ENCODE results near the gene BDKRB1. TPM values are rescaled to one million over a fixed set of nuclear protein-coding genes. Genes with fewer than 3 reads are reported as not detected.
A peak's percentile ranks its signal among the peaks of the same experiment; 100 is the strongest.

Gene BDKRB1
- total RNA-seq, 1 experiment from 2014 or later = not detected

GRCh38 chr14:96221109-96221650 lies 34.8 kb upstream of the BDKRB1 start:
- Histone ChIP-seq H3K4me2 (ENCODE audit: insufficient read depth, insufficient read length, low read length) (no peak overlapping the region), H3K4me1 (ENCODE audit: insufficient read depth, low read length) (no peaks in the 10 kb centered on the region), H3K23me2 (ENCODE audit: insufficient read length, low read depth, low read length, poor library complexity, severe bottlenecking) (no peaks in the 10 kb centered on the region), H4K5ac (ENCODE audit: insufficient read length, low read depth, low read length) (no peak overlapping the region), H3K9ac (ENCODE audit: extremely low read depth, insufficient read length, low read length) (no peak overlapping the region), H4K91ac (ENCODE audit: insufficient read length, low read depth, low read length) (no peak overlapping the region), H3K4ac (ENCODE audit: low read depth, low read length) (no peak overlapping the region), H3K27ac (ENCODE audit: insufficient read length, low read depth, low read length) (no peak overlapping the region), H2BK15ac (ENCODE audit: low read depth, low read length) (no peak overlapping the region), H2AFZ (ENCODE audit: low read length) (no peak overlapping the region), H3K79me2 (ENCODE audit: insufficient read depth, low read length) (no peaks in the 10 kb centered on the region), H3K23ac (ENCODE audit: insufficient read length, low read depth, low read length) (no peak overlapping the region), H2BK120ac (ENCODE audit: low read depth, low read length, poor library complexity, severe bottlenecking) (no peak overlapping the region), H2BK5ac (ENCODE audit: insufficient read length, low read length) (no peak overlapping the region), H4K8ac (replicated peaks; ENCODE audit: insufficient read length, low read depth, low read length) (no peak overlapping the region), H3K79me1 (ENCODE audit: insufficient read depth, low read depth, low read length, poor library complexity, severe bottlenecking) (no peaks in the 10 kb centered on the region), H2AK5ac (ENCODE audit: insufficient read length, low read length) (no peak overlapping the region), H3T11ph (ENCODE audit: low read length) (no peak overlapping the region), H3K56ac (ENCODE audit: insufficient read length, low read depth, low read length) (no peak overlapping the region), H3K9me3 (ENCODE audit: control insufficient read depth, low read depth, low read length) (no peaks in the 10 kb centered on the region), H2BK12ac (ENCODE audit: insufficient read length, low read depth, low read length) (no peak overlapping the region), H3K27me3 (ENCODE audit: insufficient read depth, low read length) (no peaks in the 10 kb centered on the region), H4K20me1 (ENCODE audit: control insufficient read depth, insufficient read depth, insufficient read length) (no peaks in the 10 kb centered on the region), H3K14ac (ENCODE audit: insufficient read depth, low read length) (no peak overlapping the region; the same call in 1 of the 2 replicates), H3K18ac (ENCODE audit: insufficient read length, low read depth, low read length) (no peak overlapping the region), H2BK20ac (ENCODE audit: low read depth, low read length, poor library complexity, severe bottlenecking) (no peak overlapping the region)
- Mint-ChIP-seq H3K9me3 (no peaks in the 10 kb centered on the region), H3K4me1 (peaks cover 6 to 10% of the 10 kb centered on the region in 2 experiments; a peak in 3 of 4 replicates), H3K27ac (peak overlapping the region in 1 of 3 experiments; percentile 3; a peak in 1 of 7 replicates), H3K4me3 (no peak overlapping the region; a peak in 1 of 5 replicates), H3K27me3 (ENCODE audit: low read depth) (peaks cover 7% of the 10 kb centered on the region), H3K36me3 (ENCODE audit: insufficient read depth in 1 of 3, low read depth in 3 of 3) (no peaks in the 10 kb centered on the region)
- no peak for TF ChIP-seq CTCF (conservative IDR thresholded peaks at IDR 0.05)
- WGBS (ENCODE audit: extremely low coverage, insufficient read length, low lambda C conversion rate) = no CpG with 5 or more reads among the region's 7 CpGs
- DNase-seq = no peak

All from H9 (cell line).